ENCODE results near the gene IGFBP2.

GRCh38 chr2:216624251-216624650 lies 9.0 kb upstream of the IGFBP2 start:
- TF ChIP-seq POLR2AphosphoS5 (IDR thresholded peaks at IDR 0.05; ENCODE audit: low read depth, low read length) (no peak), POLR2A (IDR thresholded peaks at IDR 0.05; ENCODE audit: low read depth, low read length) (no peak), TAF1 (IDR thresholded peaks at IDR 0.05; ENCODE audit: low read depth, low read length) (no peak), POU2F2 (IDR thresholded peaks at IDR 0.05; ENCODE audit: low read depth, low read length) (no peak), SPI1 (IDR thresholded peaks at IDR 0.05; ENCODE audit: low read depth, low read length) (no peak), PAX5 (IDR thresholded peaks at IDR 0.05; ENCODE audit: insufficient read depth, low read length, severe bottlenecking) (no peak)

All from GM12891 (cell line).